ENCODE measurements around the gene POLE4. TPM values are rescaled to one million over a fixed set of nuclear protein-coding genes. Genes with fewer than 3 reads are reported as not detected.

Gene POLE4
- total and polyA plus RNA-seq, 4 donors = 6.5 to 115 (median 23.9) TPM

GRCh38 chr2:74931940-74932339 is 26.5 kb upstream of the POLE4 start (continued):
- TF ChIP-seq REST (IDR thresholded peaks at IDR 0.05) = no peak
- no peak for TF ChIP-seq FOXA1 (IDR thresholded peaks at IDR 0.05)
- TF ChIP-seq SP1 (IDR thresholded peaks at IDR 0.05) = no peak
- no peak for TF ChIP-seq HNF4G (IDR thresholded peaks at IDR 0.05)
- TF ChIP-seq JUND (IDR thresholded peaks at IDR 0.05) = no peak
- TF ChIP-seq RAD21 (IDR thresholded peaks at IDR 0.05) = no peak
- TF ChIP-seq YY1 (IDR thresholded peaks at IDR 0.05) = no peak
- TF ChIP-seq MAX (IDR thresholded peaks at IDR 0.05) = no peak

GRCh38 chr2:74935975-74936391 is 22.5 kb upstream of the POLE4 start:
- Histone ChIP-seq H3K27ac (ENCODE audit: low read depth in 1 of 2, low read length in 2 of 2) (no peak overlapping the region), H3K4me1 (ENCODE audit: control insufficient read depth in 4 of 4, insufficient read depth in 4 of 4, low read length in 3 of 4) (no peaks in the 10 kb centered on the region), H3K27me3 (ENCODE audit: control insufficient read depth in 4 of 4, insufficient read depth in 4 of 4, low read length in 3 of 4) (no peaks in the 10 kb centered on the region), H3K36me3 (ENCODE audit: control insufficient read depth in 4 of 4, insufficient read depth in 3 of 4, low read depth in 1 of 4, low read length in 3 of 4) (no peaks in the 10 kb centered on the region), H3K9me3 (ENCODE audit: control insufficient read depth in 4 of 4, low read length in 3 of 4) (no peaks in the 10 kb centered on the region), H3K9ac (ENCODE audit: low read depth in 1 of 2, low read length in 2 of 2) (no peak overlapping the region), H3K4me3 (ENCODE audit: low read depth in 1 of 3, low read length in 3 of 3) (no peak overlapping the region)
- DNase-seq (ENCODE audit: low spot score) = no peak
- WGBS = 87% methylated on average over 4 of the region's 4 CpGs
- no peak for TF ChIP-seq RAD21 (IDR thresholded peaks at IDR 0.05)
- TF ChIP-seq MAX (IDR thresholded peaks at IDR 0.05) = no peak
- TF ChIP-seq HNF4A (conservative IDR thresholded peaks at IDR 0.05) = no peak
- TF ChIP-seq RXRA (IDR thresholded peaks at IDR 0.05) = no peak
- TF ChIP-seq FOXA1 (IDR thresholded peaks at IDR 0.05) = no peak
- TF ChIP-seq EGR1 (IDR thresholded peaks at IDR 0.05; ENCODE audit: low read depth in 2 of 2) = no peak
- no peak for TF ChIP-seq ATF3 (IDR thresholded peaks at IDR 0.05)
- TF ChIP-seq GABPA (IDR thresholded peaks at IDR 0.05 in 1 of 2, conservative IDR thresholded peaks at IDR 0.05 in 1 of 2) = no peak
- TF ChIP-seq NR2F2 (IDR thresholded peaks at IDR 0.05) = no peak
- no peak for TF ChIP-seq ZBTB33 (IDR thresholded peaks at IDR 0.05)
- no peak for TF ChIP-seq TAF1 (conservative IDR thresholded peaks at IDR 0.05)
- TF ChIP-seq YY1 (IDR thresholded peaks at IDR 0.05) = no peak
- no peak for TF ChIP-seq SP1 (IDR thresholded peaks at IDR 0.05)
- TF ChIP-seq REST (IDR thresholded peaks at IDR 0.05) = no peak
- TF ChIP-seq CTCF (IDR thresholded peaks at IDR 0.05; ENCODE audit: low read depth, low read length, missing input control) = no peak
- TF ChIP-seq FOXA2 (IDR thresholded peaks at IDR 0.05) = no peak
- TF ChIP-seq HNF4G (IDR thresholded peaks at IDR 0.05) = no peak

Measured in liver (tissue), 9 donors.